OCI-LY1 (cell line): Measurements from ENCODE around the gene SCAI.
"Not testable (repeated sequence)": the region's sequence is repeated elsewhere in the genome, so short reads cannot be mapped to it uniquely, and the experiment has no call there.

Experiments
- H2AFZ ChIP-seq: fragments of 200-600 bp; sonication (generic), shearing (Covaris generic); 2 replicates; pipeline ENCODE4 v1.6.0; 2014; ENCODE audit warnings: antibody characterized with exemption, mild to moderate bottlenecking, low read length
- H3F3A ChIP-seq: fragments of 200-600 bp; sonication (generic), shearing (Covaris generic); 2 replicates; pipeline ENCODE4 v1.6.0; 2014; ENCODE audit warnings: mild to moderate bottlenecking, antibody characterized with exemption, low read length, moderate library complexity; ENCODE audit not compliant: insufficient read depth
- H3K27ac ChIP-seq: fragments of 200-600 bp; sonication (generic); 2 replicates; pipeline ENCODE4 v1.5.1; 2014; ENCODE audit warnings: low read length, mixed run types, mild to moderate bottlenecking, low read depth; ENCODE audit not compliant: poor library complexity, severe bottlenecking
- H3K27me3 ChIP-seq: fragments of 200-600 bp; sonication (generic); 2 replicates; pipeline ENCODE4 v1.6.0; 2014; ENCODE audit warnings: antibody characterized with exemption, mild to moderate bottlenecking, low read length, moderate library complexity; ENCODE audit not compliant: insufficient read depth
- H3K36me3 ChIP-seq: fragments of 200-600 bp; sonication (generic); 2 replicates; pipeline ENCODE4 v1.6.1; 2014; ENCODE audit warnings: mild to moderate bottlenecking, antibody characterized with exemption, low read length, moderate library complexity, mixed read lengths; ENCODE audit not compliant: insufficient read depth
- H3K4me1 ChIP-seq: fragments of 200-600 bp; sonication (generic); 2 replicates; pipeline ENCODE4 v1.5.1; 2014; ENCODE audit warnings: mild to moderate bottlenecking, low read length, moderate library complexity; ENCODE audit not compliant: insufficient read depth, severe bottlenecking
- H3K4me2 ChIP-seq: fragments of 200-600 bp; sonication (generic), shearing (Covaris generic); 2 replicates; pipeline ENCODE4 v1.6.1; 2014; ENCODE audit warnings: low read length
- H3K4me3 ChIP-seq: fragments of 200-600 bp; sonication (generic); 2 replicates; pipeline ENCODE4 v1.5.1; 2014; ENCODE audit warnings: low read length, low read depth, mild to moderate bottlenecking, mixed read lengths; ENCODE audit not compliant: poor library complexity, severe bottlenecking
- H3K79me2 ChIP-seq: fragments of 200-600 bp; shearing (Covaris generic); 2 replicates; pipeline ENCODE4 v1.6.1; 2016; ENCODE audit warnings: mixed run types, low read length, mixed read lengths; ENCODE audit not compliant: insufficient read depth
- H3K9ac ChIP-seq: fragments of 200-600 bp; sonication (generic), shearing (Covaris generic); 2 replicates; pipeline ENCODE4 v1.6.1; 2014; ENCODE audit warnings: mild to moderate bottlenecking, low read length, mixed read lengths
- H3K9me2 ChIP-seq: fragments of 200-600 bp; sonication (generic), shearing (Covaris generic); 2 replicates; pipeline ENCODE4 v1.6.1; 2014; ENCODE audit warnings: low read depth, mild to moderate bottlenecking, low read length, mixed read lengths
- H3K9me3 ChIP-seq: fragments of 200-600 bp; shearing (Covaris generic); 2 replicates; pipeline ENCODE4 v1.6.1; 2014; ENCODE audit warnings: low read length, mixed read lengths
- H4K20me1 ChIP-seq: fragments of 200-600 bp; sonication (generic), shearing (Covaris generic); 2 replicates; pipeline ENCODE4 v1.6.0; 2016; ENCODE audit warnings: mild to moderate bottlenecking, low read length; ENCODE audit not compliant: insufficient read depth
- CTCF ChIP-seq: fragments of 200-600 bp; sonication (generic), shearing (Covaris generic); IDR thresholded peaks from 2 replicates; pipeline ENCODE4 v1.5.1; 2017; ENCODE audit warnings: mild to moderate bottlenecking, antibody characterized with exemption, low read length, moderate library complexity, mixed read lengths
- EZH2 ChIP-seq: fragments of 200-600 bp; sonication (generic), shearing (Covaris generic); IDR thresholded peaks from 2 replicates; pipeline ENCODE4 v1.8.0; 2017; ENCODE audit warnings: borderline replicate concordance, mixed run types, mild to moderate bottlenecking, antibody characterized with exemption, low read length, moderate library complexity, mixed read lengths

SCAI gene

GRCh38 chr9:124964604-124965003 is 178.7 kb downstream of the SCAI start:
- Histone ChIP-seq H3K9me2 (no peaks in the 10 kb centered on the region), H3K27me3 (no peaks in the 10 kb centered on the region), H3K4me1 (peaks cover 29% of the 10 kb centered on the region), H2AFZ (no peak overlapping the region), H3K9me3 (no peaks in the 10 kb centered on the region), H3K4me2 (no peak overlapping the region), H3K79me2 (no peaks in the 10 kb centered on the region), H3K36me3 (peaks cover 29% of the 10 kb centered on the region), H3K4me3 (no peak overlapping the region), H3K9ac (no peak overlapping the region), H4K20me1 (no peaks in the 10 kb centered on the region), H3K27ac (no peak overlapping the region), H3F3A (no peaks in the 10 kb centered on the region)
- no peak for TF ChIP-seq EZH2
- TF ChIP-seq CTCF: no peak

- Histone ChIP-seq H4K20me1 (no peaks in the 10 kb centered on the region), H3F3A (no peaks in the 10 kb centered on the region), H3K27me3 (no peaks in the 10 kb centered on the region), H3K9ac (no peak overlapping the region), H3K4me1 (peaks cover 29% of the 10 kb centered on the region), H3K9me2 (no peaks in the 10 kb centered on the region), H3K4me2 (no peak overlapping the region), H3K27ac (no peak overlapping the region), H3K79me2 (no peaks in the 10 kb centered on the region), H3K36me3 (peaks cover 25% of the 10 kb centered on the region), H2AFZ (no peak overlapping the region), H3K4me3 (no peak overlapping the region), H3K9me3 (no peaks in the 10 kb centered on the region)
- TF ChIP-seq EZH2 (no peak), CTCF (no peak)
Observed at GRCh38 chr9:124964056-124964455, 179.3 kb downstream of the SCAI start.

- Histone ChIP-seq H3F3A (no peaks in the 10 kb centered on the region), H3K9me2 (no peaks in the 10 kb centered on the region), H3K27ac (no peak overlapping the region), H3K4me3 (no peak overlapping the region), H3K79me2 (no peaks in the 10 kb centered on the region), H2AFZ (no peak overlapping the region), H3K9ac (no peak overlapping the region), H3K4me1 (peaks cover 14% of the 10 kb centered on the region), H4K20me1 (no peaks in the 10 kb centered on the region), H3K9me3 (no peaks in the 10 kb centered on the region), H3K4me2 (no peak overlapping the region), H3K27me3 (no peaks in the 10 kb centered on the region), H3K36me3 (peaks cover 5% of the 10 kb centered on the region; the same call in 1 of the 2 replicates)
- no peak for TF ChIP-seq CTCF
- TF ChIP-seq EZH2: no peak
Observed at GRCh38 chr9:124960409-124960752, 182.9 kb downstream of the SCAI start.

GRCh38 chr9:124959671-124960408 is 183.5 kb downstream of the SCAI start:
- H3K9ac ChIP-seq, H3K79me2 ChIP-seq, H3K4me2 ChIP-seq, H3K36me3 ChIP-seq, H3K9me3 ChIP-seq, H3K4me3 ChIP-seq, H3K27ac ChIP-seq, H3K4me1 ChIP-seq, H3K9me2 ChIP-seq, H2AFZ ChIP-seq, H3F3A ChIP-seq, H4K20me1 ChIP-seq, H3K27me3 ChIP-seq: not testable (repeated sequence)
